Tibial artery (tissue), 4 donors: ENCODE data around the gene TMCO1.
"Not testable (repeated sequence)": the region's sequence is repeated elsewhere in the genome, so short reads cannot be mapped to it uniquely, and the experiment has no call there.

Experiments used
- DNase-seq, 2 donors: peaks; one replicate each; pipeline ENCODE4 v3.0.0-alpha.2; 2019
- H3K27ac ChIP-seq, 2 donors: fragments of 200-600 bp; sonication (generic) in 1 of 2; 1 replicate in 1 of 2; 2 replicates in 1 of 2; pipeline ENCODE4 v1.5.1; 2018 to 2019; ENCODE audit warnings: mild to moderate bottlenecking in 1 of 2
- H3K27me3 ChIP-seq, 2 donors: fragments of 200-600 bp; sonication (generic) in 1 of 2; one replicate each; pipeline versions ENCODE4 v1.5.1 to v1.6.0; 2016 to 2019
- H3K36me3 ChIP-seq, 3 donors: fragments of 200-600 bp; sonication (generic) in 2 of 3; one replicate each; pipeline ENCODE4 v1.5.1; 2016 to 2019; ENCODE audit warnings: mild to moderate bottlenecking in 2 of 3
- H3K4me1 ChIP-seq, 4 donors: fragments of 200-600 bp; sonication (generic) in 2 of 4; 1 replicate in 3 of 4; 2 replicates in 1 of 4; pipeline ENCODE4 v1.5.1; 2016 to 2019
- H3K4me3 ChIP-seq, 2 donors: fragments of 200-600 bp; sonication (generic) in 1 of 2; 1 replicate in 1 of 2; 2 replicates in 1 of 2; pipeline ENCODE4 v1.5.1; 2018 to 2019; ENCODE audit warnings: mild to moderate bottlenecking in 2 of 2
- H3K9me3 ChIP-seq, 3 donors: fragments of 200-600 bp; sonication (generic) in 1 of 3; one replicate each; pipeline ENCODE4 v1.5.1; 2016 to 2019
- CTCF ChIP-seq, 2 experiments: fragments of 200-600 bp in 1 of 2; fragments of 450-650 bp in 1 of 2; IDR thresholded peaks; one replicate each; pipeline ENCODE4 v1.5.1; 2017 to 2019; ENCODE audit warnings: antibody characterized with exemption in 2 of 2, mild to moderate bottlenecking in 1 of 2, moderate library complexity in 1 of 2
- intact Hi-C: fragments of 100-400 bp; cut with DNase I; formaldehyde crosslinking; loops from one replicate; pipeline ENCODE4 v1.15.0; 2023; ENCODE audit warnings: low total_unique reads

TMCO1 gene

DNA sequence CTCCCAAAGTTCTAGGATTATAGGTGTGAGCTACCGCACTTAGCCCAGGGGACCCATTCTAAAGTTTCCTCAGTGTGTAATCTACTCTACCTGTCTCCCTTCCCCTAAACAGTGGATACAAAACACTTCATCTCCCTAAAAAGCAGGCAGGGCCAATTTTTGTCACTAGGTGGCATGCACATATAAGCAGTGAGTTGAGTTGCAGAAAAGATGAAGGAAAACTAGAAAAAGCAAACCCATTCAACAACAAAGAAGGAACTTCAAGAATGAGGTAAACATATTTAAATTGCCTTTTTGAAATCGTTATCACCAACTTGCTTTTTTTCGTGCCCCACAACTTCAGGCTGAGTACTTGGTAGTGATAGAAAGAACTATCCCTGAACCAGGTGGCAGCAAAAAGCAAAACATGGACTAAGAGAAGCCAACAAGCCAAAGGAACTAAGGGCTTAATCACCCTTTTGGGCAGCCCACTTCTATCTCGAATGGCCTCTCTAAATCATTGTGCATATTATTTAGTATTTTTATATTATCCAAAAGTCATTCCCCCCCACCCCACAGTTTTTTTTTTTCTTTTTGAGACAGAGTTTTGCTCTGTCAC, 50.7 kb downstream of the TMCO1 start:
- H3K4me3 ChIP-seq = no peak overlapping the region
- no peak for DNase-seq
- TF ChIP-seq CTCF (IDR thresholded peaks at IDR 0.05) = peak; percentile 50 to 51
- no peak overlapping the region for H3K27ac ChIP-seq
- no peaks in the 10 kb centered on the region for H3K27me3 ChIP-seq
- H3K36me3 ChIP-seq = no peaks in the 10 kb centered on the region
- H3K4me1 ChIP-seq = no peaks in the 10 kb centered on the region
- H3K9me3 ChIP-seq = no peaks in the 10 kb centered on the region
- intact Hi-C loops = loop anchor here (5.0 kb wide), 1 partner anchor 194 kb away; no protein-coding TSS in a partner anchor

DNA sequence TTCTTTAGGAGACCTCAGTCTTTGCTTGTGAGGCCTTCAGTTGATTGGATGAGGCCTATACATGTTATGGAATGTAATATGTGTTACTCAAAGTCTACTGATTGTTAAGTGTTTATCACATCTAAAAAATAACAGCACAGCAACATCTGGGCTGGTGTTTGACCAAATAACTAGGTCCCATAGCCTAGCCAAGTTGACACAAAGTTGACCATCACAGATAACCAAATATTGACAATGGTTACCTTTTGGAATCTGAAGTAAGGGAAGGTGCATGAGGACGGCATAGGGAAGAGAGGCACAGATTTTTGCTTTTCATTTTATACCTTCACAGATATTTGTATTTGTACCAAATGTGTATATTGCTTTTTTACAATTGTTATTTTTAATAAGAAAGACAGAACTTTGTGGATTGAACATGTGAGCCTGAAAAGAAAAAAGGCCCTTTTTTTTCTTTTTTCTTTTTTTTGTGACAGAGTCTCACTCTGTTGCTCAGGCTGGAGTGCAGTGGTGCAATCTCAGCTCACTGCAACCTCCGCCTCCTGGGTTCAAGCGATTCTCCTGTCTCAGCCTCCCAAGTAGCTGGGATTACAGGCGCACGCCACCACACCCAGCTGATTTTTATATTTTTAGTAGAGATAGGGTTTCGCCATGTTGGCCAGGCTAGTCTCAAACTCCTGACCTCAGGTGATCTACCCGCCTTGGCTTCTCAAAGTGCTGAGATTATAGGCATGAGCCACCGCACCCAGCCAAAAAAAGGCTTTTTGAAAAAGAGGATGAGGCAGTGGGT, 52.2 kb downstream of the TMCO1 start:
- DNase-seq, H3K4me3 ChIP-seq, H3K27me3 ChIP-seq, H3K4me1 ChIP-seq, H3K9me3 ChIP-seq, H3K27ac ChIP-seq, H3K36me3 ChIP-seq: not testable (repeated sequence)
- intact Hi-C loops = loop anchor here (5.0 kb wide), 1 partner anchor 196 kb away; no protein-coding TSS in a partner anchor

DNA sequence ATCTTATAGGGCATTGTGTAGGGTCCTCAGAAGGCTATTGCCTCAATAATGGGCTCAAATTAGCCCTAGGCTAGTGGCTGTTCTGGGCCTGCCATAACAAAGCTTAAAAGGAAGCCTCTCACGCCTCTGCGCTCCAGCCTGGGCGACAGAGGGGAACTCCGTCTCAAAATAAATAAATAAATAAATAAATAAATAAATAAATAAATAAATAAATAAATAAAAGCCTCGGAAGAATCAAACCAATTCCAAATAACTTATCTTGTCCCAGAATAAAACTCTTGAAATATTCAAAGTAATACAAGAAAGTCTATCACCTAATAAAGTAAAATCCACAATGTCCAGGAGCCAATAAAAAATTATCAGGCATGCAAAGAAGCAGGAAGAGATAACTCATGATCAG, 55.9 kb downstream of the TMCO1 start:
- no peak for TF ChIP-seq CTCF (IDR thresholded peaks at IDR 0.05)
- H3K4me1 ChIP-seq = no peaks in the 10 kb centered on the region
- no peak overlapping the region for H3K27ac ChIP-seq
- intact Hi-C loops = no loop called here
- H3K4me3 ChIP-seq = no peak overlapping the region
- H3K27me3 ChIP-seq = no peaks in the 10 kb centered on the region
- DNase-seq = no peak
- H3K9me3 ChIP-seq = no peaks in the 10 kb centered on the region
- H3K36me3 ChIP-seq = no peaks in the 10 kb centered on the region

DNA sequence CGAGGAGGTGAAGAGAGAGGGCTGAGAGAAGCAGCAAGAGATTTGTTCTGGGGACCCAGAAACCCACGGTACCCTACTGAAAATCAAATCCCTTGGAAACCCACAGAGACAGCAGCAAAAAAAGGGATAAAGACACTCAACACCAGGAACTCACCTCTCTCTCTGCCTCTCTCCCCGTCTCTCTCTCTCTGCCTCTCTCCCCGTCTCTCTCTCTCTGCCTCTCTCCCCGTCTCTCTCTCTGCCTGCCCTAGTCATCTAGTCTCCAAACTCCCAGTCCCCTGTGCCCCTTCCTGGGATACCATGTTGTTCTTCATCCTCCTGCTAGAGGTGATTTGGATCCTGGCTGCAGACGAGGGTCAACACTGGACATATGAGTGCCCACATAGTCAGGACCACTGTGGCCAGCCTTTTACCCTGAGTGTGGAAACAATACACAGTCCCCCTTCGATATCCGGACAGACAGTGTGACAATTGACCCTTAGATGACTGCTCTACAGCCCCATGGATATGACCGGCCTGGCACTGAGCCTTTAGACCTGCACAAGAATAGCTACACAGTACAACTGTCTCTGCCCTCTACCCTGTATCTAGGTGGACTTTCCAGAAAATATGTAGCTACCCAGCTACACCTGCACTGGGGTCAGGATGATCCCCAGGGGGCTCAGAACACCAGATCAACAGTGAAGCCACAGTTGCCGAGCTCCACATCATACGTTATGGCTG, 60.5 kb downstream of the TMCO1 start:
- H3K36me3 ChIP-seq = no peaks in the 10 kb centered on the region
- no peaks in the 10 kb centered on the region for H3K4me1 ChIP-seq
- no peak overlapping the region for H3K27ac ChIP-seq
- H3K4me3 ChIP-seq = no peak overlapping the region
- no peaks in the 10 kb centered on the region for H3K9me3 ChIP-seq
- TF ChIP-seq CTCF (IDR thresholded peaks at IDR 0.05) = no peak
- H3K27me3 ChIP-seq = no peaks in the 10 kb centered on the region
- no peak for DNase-seq
- intact Hi-C loops = no loop called here

DNA sequence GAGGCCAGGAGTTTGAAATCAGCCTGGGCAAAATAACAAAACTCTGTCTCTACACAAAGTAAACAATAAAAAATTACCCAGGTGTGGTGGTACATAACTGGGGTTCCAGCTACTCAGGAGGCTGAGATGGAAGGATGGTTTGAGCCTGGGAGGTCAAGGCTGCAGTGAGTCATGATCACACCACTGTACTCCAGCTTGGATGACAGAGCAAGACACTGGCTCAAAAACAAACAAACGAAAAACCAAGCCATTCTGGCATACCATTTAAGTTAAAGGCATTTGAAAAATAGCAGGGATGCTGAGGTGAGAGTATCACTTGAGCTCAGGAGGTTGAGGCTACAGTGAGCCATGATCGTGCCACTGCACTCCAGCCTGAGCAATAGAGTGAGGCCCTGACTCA, 65.0 kb downstream of the TMCO1 start:
- H3K9me3 ChIP-seq = no peaks in the 10 kb centered on the region
- no peak overlapping the region for H3K27ac ChIP-seq
- intact Hi-C loops = no loop called here
- no peak for TF ChIP-seq CTCF (IDR thresholded peaks at IDR 0.05)
- H3K27me3 ChIP-seq = no peaks in the 10 kb centered on the region
- H3K4me1 ChIP-seq = peaks cover 0 to 7% (median 0%) of the 10 kb centered on the region in 4 donors
- no peak for DNase-seq
- no peaks in the 10 kb centered on the region for H3K36me3 ChIP-seq
- no peak overlapping the region for H3K4me3 ChIP-seq

DNA sequence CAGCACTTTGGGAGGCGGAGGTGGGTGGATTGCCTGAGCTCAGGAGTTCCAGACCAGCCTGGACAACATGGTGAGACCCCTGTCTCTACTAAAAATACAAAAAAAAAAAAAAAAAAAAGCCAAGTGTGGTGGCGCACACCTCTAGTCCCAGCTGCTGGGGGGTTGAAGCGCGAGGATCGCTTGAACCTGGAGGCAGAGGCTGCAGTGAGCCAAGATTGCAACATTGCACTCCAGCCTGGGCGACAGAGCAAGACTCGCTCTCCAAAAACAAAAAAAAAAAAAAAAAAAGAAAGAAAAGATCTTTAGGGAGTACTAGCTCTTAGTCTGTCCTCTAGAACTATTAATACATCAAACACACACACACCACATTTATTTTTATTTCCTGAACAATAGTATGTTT, 66.7 kb downstream of the TMCO1 start:
- DNase-seq, H3K27ac ChIP-seq, H3K9me3 ChIP-seq, H3K4me3 ChIP-seq, H3K36me3 ChIP-seq, H3K27me3 ChIP-seq, intact Hi-C loops: not testable (repeated sequence)
- H3K4me1 ChIP-seq = peaks cover 5 to 15% (median 8%) of the 10 kb centered on the region in 4 donors
